Stimulated activated naive CD4-positive, alpha-beta T cell (primary cell): ENCODE measurements around the gene GPR107.

Experiments
- DNase-seq, 6 experiments: peaks; one replicate each; lab custom pipeline; 2025; lab: John Stamatoyannopoulos, UW

Gene GPR107

DNA sequence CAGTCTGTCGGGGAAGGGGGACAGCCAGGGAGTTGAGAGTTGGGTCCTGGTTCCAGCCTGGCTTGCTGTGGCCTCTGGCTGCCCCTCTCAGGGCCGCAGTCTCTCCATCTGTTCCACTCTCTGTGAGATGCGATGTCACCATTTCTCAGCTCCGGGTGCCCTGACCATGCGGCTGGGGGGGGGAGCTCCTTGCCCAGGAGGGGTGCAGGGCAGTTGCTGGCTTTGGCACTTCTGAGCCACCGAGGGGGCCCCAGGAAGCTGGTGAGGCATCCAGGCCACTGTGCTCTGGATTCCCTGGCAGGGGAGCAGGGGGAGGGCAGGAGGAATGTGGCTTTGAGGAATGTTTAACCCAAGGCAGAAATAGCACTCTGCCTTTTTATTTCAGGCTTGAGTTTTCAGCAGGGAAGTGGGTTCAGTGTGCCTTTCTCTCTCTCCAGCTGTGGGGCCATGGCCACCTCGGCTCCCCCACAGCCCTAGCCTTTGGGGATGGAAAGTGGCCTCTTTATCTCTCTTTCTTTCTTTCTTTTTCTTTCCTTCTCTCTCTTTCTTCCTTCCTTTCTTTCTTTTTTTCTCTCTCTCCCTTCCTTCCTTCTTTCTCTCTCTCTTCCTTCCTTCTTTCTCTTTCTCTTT, 129.5 kb downstream of the GPR107 start:
- DNase-seq: no peak

- no peak for DNase-seq
Measured at GRCh38 chr9:130185017-130185416, 131.3 kb downstream of the GPR107 start.

GRCh38 chr9:130185490-130186031, 131.9 kb downstream of the GPR107 start:
- no peak for DNase-seq

DNA sequence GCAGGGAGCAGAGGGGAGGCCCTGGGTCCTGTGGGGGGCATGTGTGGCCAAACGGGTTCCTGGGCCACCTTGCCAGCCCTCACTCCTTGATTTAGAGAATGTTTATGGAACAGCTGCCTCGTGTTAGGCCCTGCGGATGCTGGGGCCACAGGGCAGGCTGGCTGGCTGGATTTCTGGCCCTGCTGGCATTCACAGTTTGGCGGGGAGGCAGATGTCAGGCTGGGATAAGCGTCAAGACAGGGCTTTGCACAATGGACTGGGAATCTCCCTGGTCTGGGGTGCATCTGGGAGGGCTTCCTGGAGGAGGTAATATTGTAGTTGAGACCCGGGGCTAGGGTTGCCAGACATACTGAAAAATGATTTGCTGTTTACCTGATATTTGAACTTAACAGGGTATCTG, 132.3 kb downstream of the GPR107 start:
- no peak for DNase-seq

GRCh38 chr9:130186839-130187522, 133.3 kb downstream of the GPR107 start:
- no peak for DNase-seq

DNA sequence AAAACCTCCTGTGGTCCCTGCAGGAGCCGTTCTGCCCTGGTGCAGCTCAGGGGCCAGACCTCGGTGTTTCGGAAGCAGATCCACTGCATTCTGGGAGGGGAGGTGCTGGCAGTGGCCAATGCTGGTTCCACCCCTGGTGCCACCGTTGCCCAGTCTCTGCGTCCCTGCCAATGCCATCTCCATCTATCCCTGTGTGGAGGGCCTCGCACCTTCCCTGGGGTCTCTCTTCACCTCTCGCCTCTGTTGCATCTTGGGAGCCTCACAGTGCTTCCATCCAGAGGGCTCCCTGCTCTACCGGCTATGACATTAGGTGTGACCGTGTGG, 133.8 kb downstream of the GPR107 start:
- DNase-seq: no peak

DNA sequence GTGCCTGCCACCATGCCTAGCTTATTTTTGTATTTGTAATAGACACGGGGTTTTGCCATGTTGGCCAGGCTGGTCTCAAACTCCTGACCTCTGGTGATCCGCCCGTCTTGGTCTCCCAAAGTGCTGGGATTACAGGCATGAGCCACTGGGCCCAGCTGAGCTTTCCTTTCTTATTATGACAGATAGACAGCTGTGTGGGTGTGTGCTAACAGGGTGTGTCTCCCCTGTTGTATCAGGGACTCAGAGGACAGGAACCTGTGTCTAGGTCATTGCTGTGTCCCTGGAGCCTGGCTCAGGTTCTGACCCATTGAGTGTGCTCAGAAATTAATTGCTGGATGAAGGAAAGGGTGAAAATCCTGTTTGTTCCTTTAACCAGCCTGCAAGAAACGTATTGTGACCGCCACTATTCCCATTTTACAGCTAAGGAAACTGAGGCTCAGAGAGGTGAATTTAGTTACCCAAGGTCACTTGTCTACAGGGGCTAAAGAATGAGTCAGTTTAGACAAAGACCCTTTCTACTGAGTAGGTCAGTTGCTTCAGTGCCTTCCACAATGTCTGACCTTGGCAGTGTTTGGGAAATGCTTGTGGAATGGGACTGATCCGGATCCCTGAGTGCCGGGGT, 135.3 kb downstream of the GPR107 start:
- DNase-seq: no peak
